HepG2 (cell line): ENCODE measurements around the gene FKBP1B. TPM values are rescaled to one million over a fixed set of nuclear protein-coding genes. Genes with fewer than 3 reads are reported as not detected.

Source experiments
- ARNT ChIP-seq: fragments of 450-650 bp; IDR thresholded peaks from 2 replicates; pipeline ENCODE4 v1.6.1; 2017
- ELF1 ChIP-seq: sonication (generic); formaldehyde crosslinking; IDR thresholded peaks from 2 replicates; pipeline ENCODE4 v1.4.0; 2020; ENCODE audit warnings: missing genetic modification reagents
- FOSL2 ChIP-seq: sonication (generic); formaldehyde crosslinking; IDR thresholded peaks from 2 replicates; pipeline ENCODE4 v1.4.0; 2020; ENCODE audit warnings: missing genetic modification reagents
- HOXA5 ChIP-seq: sonication (generic); formaldehyde crosslinking; IDR thresholded peaks from 2 replicates; pipeline ENCODE4 v1.4.0; 2020; ENCODE audit warnings: missing genetic modification reagents
- JUNB ChIP-seq: sonication (generic); formaldehyde crosslinking; IDR thresholded peaks from 2 replicates; pipeline ENCODE4 v1.8.0; 2022; ENCODE audit warnings: missing genetic modification reagents, mild to moderate bottlenecking, borderline replicate concordance
- NCOA1 ChIP-seq: sonication (generic); formaldehyde crosslinking; IDR thresholded peaks from 2 replicates; pipeline ENCODE4 v1.9.0; 2021; ENCODE audit warnings: missing genetic modification reagents
- RBFOX2 ChIP-seq: fragments of 200-400 bp; formaldehyde crosslinking; IDR thresholded peaks from 2 replicates; pipeline ENCODE4 v1.6.1; 2017; ENCODE audit warnings: low read depth, mild to moderate bottlenecking, low read length
- SMYD3 ChIP-seq: sonication (generic); formaldehyde crosslinking; IDR thresholded peaks from 2 replicates; pipeline ENCODE4 v1.8.1; 2023; ENCODE audit warnings: mild to moderate bottlenecking, missing genetic modification reagents
- ZNF367 ChIP-seq: sonication (generic); formaldehyde crosslinking; IDR thresholded peaks from 2 replicates; pipeline ENCODE4 v1.4.0; 2020; ENCODE audit warnings: missing genetic modification reagents, borderline replicate concordance
- ZNF550 ChIP-seq: sonication (generic); formaldehyde crosslinking; IDR thresholded peaks from 2 replicates; pipeline ENCODE4 v1.4.0; 2020; ENCODE audit warnings: mild to moderate bottlenecking, missing genetic modification reagents, borderline replicate concordance
- ZNF746 ChIP-seq: sonication (generic); formaldehyde crosslinking; IDR thresholded peaks from 2 replicates; pipeline ENCODE4 v1.8.0; 2022; ENCODE audit warnings: mild to moderate bottlenecking, missing genetic modification reagents
- ZNF780A ChIP-seq: sonication (generic); formaldehyde crosslinking; IDR thresholded peaks from 2 replicates; pipeline ENCODE4 v1.8.0; 2022; ENCODE audit warnings: mild to moderate bottlenecking, missing genetic modification reagents, moderate library complexity
- polyA plus RNA-seq, 8 experiments: library from polyadenylated mRNA; depleted of rRNA in 3 of 8; stranded (reverse) in 7 of 8; unstranded in 1 of 8; fragments of >200 nt; fragmentation: Illumina TruSeq in 4 of 8; extraction: Trizol in 4 of 8; gene quantifications; 2 replicates each; pipeline versions ENCODE4 v1.2.1 to v1.2.3, GENCODE V29; 2011 to 2016; ENCODE audit warnings: low read depth in 4 of 8, missing spikeins in 1 of 8, mixed read lengths in 1 of 8; ENCODE audit not compliant: insufficient read depth in 1 of 8
- total RNA-seq, 5 experiments: library from RNA; depleted of rRNA; stranded (reverse); fragments of >200 nt; fragmentation: Illumina TruSeq; extraction: Trizol; gene quantifications; 2 replicates each; pipeline ENCODE4 v1.2.3, GENCODE V29; 2016; ENCODE audit warnings: low read depth in 1 of 5
- TF ChIP-seq, protein P1 (sequence below): sonication (generic); IDR thresholded peaks from 2 replicates; pipeline ENCODE4 v1.6.1; 2016; ENCODE audit warnings: low read depth, borderline replicate concordance
- TF ChIP-seq, protein P2 (sequence below), 2 experiments: sonication (generic) in 1 of 2; formaldehyde crosslinking in 1 of 2; IDR thresholded peaks; 2 replicates each; pipeline versions ENCODE4 v1.4.0 to v1.6.1; 2018 to 2020; ENCODE audit warnings: missing genetic modification reagents in 2 of 2, borderline replicate concordance in 1 of 2, low read depth in 1 of 2, mild to moderate bottlenecking in 1 of 2, missing biosample characterization in 1 of 2
- TF ChIP-seq, protein P3 (sequence below): IDR thresholded peaks from 2 replicates; pipeline ENCODE4 v1.6.1; 2018; ENCODE audit warnings: missing genetic modification reagents
- TF ChIP-seq, protein P4 (sequence below): sonication (generic); formaldehyde crosslinking; conservative IDR thresholded peaks from 2 replicates; pipeline ENCODE4 v1.8.0; 2022; ENCODE audit warnings: missing genetic modification reagents
- TF ChIP-seq, protein P5 (sequence below), 2 experiments: sonication (generic) in 1 of 2; formaldehyde crosslinking in 1 of 2; IDR thresholded peaks; 2 replicates each; pipeline versions ENCODE4 v1.4.0 to v1.6.1; 2016 to 2020; ENCODE audit warnings: borderline replicate concordance in 1 of 2, low read depth in 1 of 2, mild to moderate bottlenecking in 1 of 2, missing genetic modification reagents in 1 of 2

FKBP1B gene
- total and polyA plus RNA-seq, 2 of the 13 experiments (the other 11 are each of a cell fraction or from before 2014, with no cell fraction given) = 35.2 to 96.3 TPM

DNA sequence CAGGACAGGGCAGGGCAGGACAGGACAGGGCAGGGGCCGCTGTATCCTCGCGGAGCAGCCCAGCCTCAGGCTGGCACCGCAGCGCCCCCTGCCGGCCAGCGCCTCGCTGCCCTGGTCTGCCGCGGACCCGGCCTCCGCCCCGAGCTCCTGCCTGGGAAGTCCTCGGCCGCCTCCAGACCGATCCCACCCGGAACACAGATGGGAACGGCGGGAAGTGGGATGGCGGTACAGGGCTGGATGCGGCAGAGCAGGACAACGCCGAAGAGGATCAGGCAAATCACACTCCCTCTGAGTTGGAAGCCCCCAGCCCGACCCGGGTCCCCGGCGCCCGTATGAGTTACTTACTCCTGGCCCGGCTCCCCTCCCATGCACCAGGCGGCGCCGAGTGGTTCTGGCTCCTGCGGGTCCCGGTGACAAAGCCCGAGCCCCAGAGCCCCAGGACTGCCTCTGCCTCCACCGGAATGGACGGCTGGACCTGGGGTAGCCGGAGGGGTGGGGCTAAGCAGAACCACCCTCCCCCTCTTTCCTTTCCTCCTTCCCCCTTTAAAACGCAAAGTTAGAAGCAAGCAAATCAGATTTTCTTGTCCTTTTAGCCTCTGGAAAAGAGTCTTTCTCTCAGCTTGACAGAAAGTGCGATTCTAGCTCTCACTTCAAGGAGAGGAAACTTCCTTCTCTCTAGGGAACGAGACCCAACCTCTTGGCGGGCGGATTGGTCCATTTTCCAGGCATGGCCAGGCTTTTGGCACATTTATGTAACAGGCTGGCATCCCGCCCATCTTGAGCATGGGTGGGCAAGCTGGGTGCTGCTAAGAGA, 35.1 kb downstream of the FKBP1B start, which contains the start of gene TP53I3 (continued):
- TF ChIP-seq RBFOX2 (peak; percentile 92), SMYD3 (peak; percentile 93; the same call in 1 of the 2 replicates), ZNF550 (CRISPR knock-in tag) (no peak), ELF1 (peak; percentile 72), FOSL2 (CRISPR knock-in tag) (no peak; the same call in 1 of the 2 replicates), NCOA1 (no peak), JUNB (CRISPR knock-in tag) (no peak), ARNT (no peak), ZNF780A (no peak), ZNF746 (CRISPR knock-in tag) (no peak; the same call in none of the 2 replicates), HOXA5 (CRISPR knock-in tag) (0 out of 2 replicates have a peak, but pooled peaks have one; percentile 37), ZNF367 (no peak)
- TF ChIP-seq, protein P1, sequence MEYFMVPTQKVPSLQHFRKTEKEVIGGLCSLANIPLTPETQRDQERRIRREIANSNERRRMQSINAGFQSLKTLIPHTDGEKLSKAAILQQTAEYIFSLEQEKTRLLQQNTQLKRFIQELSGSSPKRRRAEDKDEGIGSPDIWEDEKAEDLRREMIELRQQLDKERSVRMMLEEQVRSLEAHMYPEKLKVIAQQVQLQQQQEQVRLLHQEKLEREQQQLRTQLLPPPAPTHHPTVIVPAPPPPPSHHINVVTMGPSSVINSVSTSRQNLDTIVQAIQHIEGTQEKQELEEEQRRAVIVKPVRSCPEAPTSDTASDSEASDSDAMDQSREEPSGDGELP = 0 out of 2 replicates have a peak, but pooled peaks have one; percentile 32
- TF ChIP-seq, protein P2, sequence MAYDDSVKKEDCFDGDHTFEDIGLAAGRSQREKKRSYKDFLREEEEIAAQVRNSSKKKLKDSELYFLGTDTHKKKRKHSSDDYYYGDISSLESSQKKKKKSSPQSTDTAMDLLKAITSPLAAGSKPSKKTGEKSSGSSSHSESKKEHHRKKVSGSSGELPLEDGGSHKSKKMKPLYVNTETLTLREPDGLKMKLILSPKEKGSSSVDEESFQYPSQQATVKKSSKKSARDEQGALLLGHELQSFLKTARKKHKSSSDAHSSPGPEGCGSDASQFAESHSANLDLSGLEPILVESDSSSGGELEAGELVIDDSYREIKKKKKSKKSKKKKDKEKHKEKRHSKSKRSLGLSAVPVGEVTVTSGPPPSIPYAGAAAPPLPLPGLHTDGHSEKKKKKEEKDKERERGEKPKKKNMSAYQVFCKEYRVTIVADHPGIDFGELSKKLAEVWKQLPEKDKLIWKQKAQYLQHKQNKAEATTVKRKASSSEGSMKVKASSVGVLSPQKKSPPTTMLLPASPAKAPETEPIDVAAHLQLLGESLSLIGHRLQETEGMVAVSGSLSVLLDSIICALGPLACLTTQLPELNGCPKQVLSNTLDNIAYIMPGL (CRISPR knock-in tag; IDR thresholded peaks at IDR 0.05; ENCODE audit: borderline replicate concordance in 1 of 2, low read depth in 1 of 2) = peak; percentile 99 to 100
- TF ChIP-seq, protein P3, sequence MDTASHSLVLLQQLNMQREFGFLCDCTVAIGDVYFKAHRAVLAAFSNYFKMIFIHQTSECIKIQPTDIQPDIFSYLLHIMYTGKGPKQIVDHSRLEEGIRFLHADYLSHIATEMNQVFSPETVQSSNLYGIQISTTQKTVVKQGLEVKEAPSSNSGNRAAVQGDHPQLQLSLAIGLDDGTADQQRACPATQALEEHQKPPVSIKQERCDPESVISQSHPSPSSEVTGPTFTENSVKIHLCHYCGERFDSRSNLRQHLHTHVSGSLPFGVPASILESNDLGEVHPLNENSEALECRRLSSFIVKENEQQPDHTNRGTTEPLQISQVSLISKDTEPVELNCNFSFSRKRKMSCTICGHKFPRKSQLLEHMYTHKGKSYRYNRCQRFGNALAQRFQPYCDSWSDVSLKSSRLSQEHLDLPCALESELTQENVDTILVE (CRISPR knock-in tag) = peak; percentile 59; the same call in 1 of the 2 replicates
- TF ChIP-seq, protein P4, sequence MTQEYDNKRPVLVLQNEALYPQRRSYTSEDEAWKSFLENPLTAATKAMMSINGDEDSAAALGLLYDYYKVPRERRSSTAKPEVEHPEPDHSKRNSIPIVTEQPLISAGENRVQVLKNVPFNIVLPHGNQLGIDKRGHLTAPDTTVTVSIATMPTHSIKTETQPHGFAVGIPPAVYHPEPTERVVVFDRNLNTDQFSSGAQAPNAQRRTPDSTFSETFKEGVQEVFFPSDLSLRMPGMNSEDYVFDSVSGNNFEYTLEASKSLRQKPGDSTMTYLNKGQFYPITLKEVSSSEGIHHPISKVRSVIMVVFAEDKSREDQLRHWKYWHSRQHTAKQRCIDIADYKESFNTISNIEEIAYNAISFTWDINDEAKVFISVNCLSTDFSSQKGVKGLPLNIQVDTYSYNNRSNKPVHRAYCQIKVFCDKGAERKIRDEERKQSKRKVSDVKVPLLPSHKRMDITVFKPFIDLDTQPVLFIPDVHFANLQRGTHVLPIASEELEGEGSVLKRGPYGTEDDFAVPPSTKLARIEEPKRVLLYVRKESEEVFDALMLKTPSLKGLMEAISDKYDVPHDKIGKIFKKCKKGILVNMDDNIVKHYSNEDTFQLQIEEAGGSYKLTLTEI (CRISPR knock-in tag) = no peak
- TF ChIP-seq, protein P5, sequence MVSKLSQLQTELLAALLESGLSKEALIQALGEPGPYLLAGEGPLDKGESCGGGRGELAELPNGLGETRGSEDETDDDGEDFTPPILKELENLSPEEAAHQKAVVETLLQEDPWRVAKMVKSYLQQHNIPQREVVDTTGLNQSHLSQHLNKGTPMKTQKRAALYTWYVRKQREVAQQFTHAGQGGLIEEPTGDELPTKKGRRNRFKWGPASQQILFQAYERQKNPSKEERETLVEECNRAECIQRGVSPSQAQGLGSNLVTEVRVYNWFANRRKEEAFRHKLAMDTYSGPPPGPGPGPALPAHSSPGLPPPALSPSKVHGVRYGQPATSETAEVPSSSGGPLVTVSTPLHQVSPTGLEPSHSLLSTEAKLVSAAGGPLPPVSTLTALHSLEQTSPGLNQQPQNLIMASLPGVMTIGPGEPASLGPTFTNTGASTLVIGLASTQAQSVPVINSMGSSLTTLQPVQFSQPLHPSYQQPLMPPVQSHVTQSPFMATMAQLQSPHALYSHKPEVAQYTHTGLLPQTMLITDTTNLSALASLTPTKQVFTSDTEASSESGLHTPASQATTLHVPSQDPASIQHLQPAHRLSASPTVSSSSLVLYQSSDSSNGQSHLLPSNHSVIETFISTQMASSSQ (IDR thresholded peaks at IDR 0.05; ENCODE audit: low read depth) = no peak
- TF ChIP-seq, protein P5 (CRISPR knock-in tag; IDR thresholded peaks at IDR 0.05; ENCODE audit: borderline replicate concordance) = no peak; the same call in 1 of the 2 replicates
